Thyroid gland (tissue), 4 donors: Measurements from ENCODE around the gene NDUFS7.

ENCODE experiments used
- CTCF ChIP-seq, 6 experiments: fragments of 200-600 bp in 3 of 6; fragments of 450-650 bp in 3 of 6; sonication (generic) in 3 of 6; IDR thresholded peaks; one replicate each; pipeline ENCODE4 v1.5.1; 2016 to 2019; ENCODE audit warnings: antibody characterized with exemption in 6 of 6, mild to moderate bottlenecking in 2 of 6, inconsistent platforms in 1 of 6, moderate library complexity in 1 of 6
- POLR2A ChIP-seq, 2 donors: fragments of 450-650 bp; IDR thresholded peaks; one replicate each; pipeline ENCODE4 v1.6.1; 2017; ENCODE audit warnings: antibody characterized with exemption in 2 of 2, mild to moderate bottlenecking in 2 of 2, moderate library complexity in 1 of 2

- TF ChIP-seq CTCF (IDR thresholded peaks at IDR 0.05), result no peak
- TF ChIP-seq POLR2A (IDR thresholded peaks at IDR 0.05), result no peak
Observed at GRCh38 chr19:1410136-1410786, 26.6 kb downstream of the NDUFS7 start.
